NCI-H2227 (cell line): ENCODE data around the gene PLA2G6.

ENCODE experiments used
- DNase-seq: peaks from one replicate; lab custom pipeline; 2025; ENCODE audit not compliant: unreplicated experiment; lab: John Stamatoyannopoulos, UW

Gene PLA2G6

GRCh38 chr22:38214302-38215056 is 32.8 kb upstream of the PLA2G6 start:
- DNase-seq = no peak

- DNase-seq = no peak
These were observed 32.3 kb upstream of the PLA2G6 start for GRCh38 chr22:38213990-38214301.

GRCh38 chr22:38213319-38213989 is 31.8 kb upstream of the PLA2G6 start:
- DNase-seq = no peak

- no peak for DNase-seq
These were observed 30.8 kb upstream of the PLA2G6 start for GRCh38 chr22:38212442-38212841.

GRCh38 chr22:38211556-38211955 is 29.9 kb upstream of the PLA2G6 start:
- DNase-seq = no peak

GRCh38 chr22:38208551-38208968 is 26.9 kb upstream of the PLA2G6 start:
- DNase-seq = no peak

GRCh38 chr22:38207898-38208432 is 26.3 kb upstream of the PLA2G6 start:
- no peak for DNase-seq

- no peak for DNase-seq
These were observed 23.9 kb upstream of the PLA2G6 start for GRCh38 chr22:38205261-38206128.

GRCh38 chr22:38204784-38205183 is 23.2 kb upstream of the PLA2G6 start:
- DNase-seq = no peak

- DNase-seq = no peak
These were observed 22.4 kb upstream of the PLA2G6 start for GRCh38 chr22:38203855-38204514.

- DNase-seq = peak; percentile 38
These were observed 21.6 kb upstream of the PLA2G6 start for GRCh38 chr22:38203090-38203810.

GRCh38 chr22:38202437-38203089 is 20.9 kb upstream of the PLA2G6 start:
- peak; percentile 65 for DNase-seq

- DNase-seq = peak; percentile 90
These were observed 20.2 kb upstream of the PLA2G6 start, which contains the start of gene MAFF for GRCh38 chr22:38201711-38202436. TSS of gene MAFF (plus strand) at chr22:38201994. CDS start at chr22:38213854, 11,860 bp downstream.

- no peak for DNase-seq
These were observed 19.7 kb upstream of the PLA2G6 start for GRCh38 chr22:38201371-38201710.

GRCh38 chr22:38199826-38200559 is 18.4 kb upstream of the PLA2G6 start:
- DNase-seq = no peak

GRCh38 chr22:38196791-38197419 is 15.3 kb upstream of the PLA2G6 start:
- DNase-seq = peak; percentile 43

GRCh38 chr22:38193580-38193979 is 11.9 kb upstream of the PLA2G6 start:
- no peak for DNase-seq

- no peak for DNase-seq
These were observed 10.8 kb upstream of the PLA2G6 start for GRCh38 chr22:38192475-38192863.
